Amniotic stem cell (primary cell): ENCODE data around the gene LRRC10B.

Source experiments
- DNase-seq: peaks from one replicate; lab custom pipeline; 2025; lab: John Stamatoyannopoulos, UW

LRRC10B gene

DNA sequence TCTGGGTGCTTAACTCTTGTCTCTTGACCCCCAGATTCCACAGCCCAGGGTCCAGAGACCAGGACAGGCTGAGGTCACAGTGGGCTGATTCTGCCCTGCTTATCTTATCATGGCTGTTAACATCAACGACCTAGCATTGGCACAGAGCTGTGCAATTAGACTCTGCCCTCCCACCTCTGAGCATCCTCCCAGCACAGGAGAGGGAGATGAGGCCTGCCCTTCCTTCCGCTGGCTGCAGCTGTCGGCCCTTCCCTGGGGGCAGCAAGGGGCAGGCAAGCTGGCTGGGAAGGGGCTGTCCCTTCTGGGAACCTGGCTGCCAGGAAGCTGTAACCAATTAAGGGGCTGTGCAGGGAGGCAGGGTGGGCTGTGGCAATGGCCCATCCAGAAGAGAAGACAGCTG, 22.5 kb downstream of the LRRC10B start:
- no peak for DNase-seq

DNA sequence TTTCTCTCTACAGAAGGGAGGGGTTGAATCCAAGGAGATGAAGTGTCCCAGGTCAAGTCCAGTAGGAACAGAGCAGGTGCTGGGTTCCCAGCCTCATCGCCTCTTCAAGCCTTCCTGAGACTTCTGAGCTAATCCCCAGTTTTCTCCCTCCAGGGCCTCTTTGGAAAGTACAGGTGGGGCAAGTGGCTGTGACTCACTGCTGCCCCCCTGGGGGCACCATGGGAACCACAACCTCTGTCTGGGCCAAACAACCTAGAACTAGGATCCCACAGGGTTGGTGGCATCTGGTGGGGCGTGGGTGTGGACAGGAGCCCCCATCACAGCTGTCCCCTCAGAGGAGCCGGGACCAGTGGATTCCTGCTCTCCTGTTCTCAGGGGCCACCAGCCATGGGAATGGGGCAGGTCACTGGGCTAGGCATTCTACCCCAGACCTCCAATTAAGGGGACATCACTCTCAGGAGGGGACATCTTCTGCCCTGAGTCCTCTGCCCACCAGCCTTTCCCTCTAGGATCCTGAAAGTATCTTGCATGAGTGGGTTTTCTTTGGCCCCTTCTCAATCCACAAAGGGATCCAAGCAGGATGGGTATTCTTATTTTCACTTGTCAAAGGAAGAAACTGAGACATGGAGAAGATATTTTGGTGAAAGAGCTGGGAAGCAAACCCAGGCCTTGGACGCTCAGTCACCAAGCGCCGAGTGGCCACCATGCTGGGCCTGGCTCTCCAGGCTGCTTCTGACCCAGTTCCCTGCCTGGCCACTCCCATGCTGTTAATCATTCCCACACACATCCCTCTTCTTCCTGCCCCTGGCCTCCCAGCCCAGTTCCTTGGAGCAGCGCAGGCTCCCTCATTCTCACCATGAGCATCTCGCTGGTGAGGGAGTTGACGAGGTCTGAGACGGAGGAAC, 23.8 kb downstream of the LRRC10B start:
- no peak for DNase-seq

DNA sequence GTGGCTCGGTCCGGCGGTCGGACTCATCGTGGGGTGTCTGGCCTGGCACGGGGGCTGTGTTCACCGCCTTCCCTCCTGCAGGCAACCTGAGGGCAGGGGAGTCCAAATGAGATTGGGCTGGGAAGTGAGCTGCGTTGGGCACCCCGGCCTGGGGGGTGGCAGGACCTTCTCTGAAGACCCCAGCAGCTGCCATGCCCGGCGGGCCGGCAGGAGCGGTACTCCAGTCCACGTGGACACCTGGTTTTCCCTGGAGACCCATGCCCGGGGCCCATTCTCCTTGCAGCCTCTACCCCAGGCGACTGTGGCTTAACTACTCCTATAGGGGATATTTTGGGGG, 24.5 kb downstream of the LRRC10B start:
- DNase-seq: no peak

DNA sequence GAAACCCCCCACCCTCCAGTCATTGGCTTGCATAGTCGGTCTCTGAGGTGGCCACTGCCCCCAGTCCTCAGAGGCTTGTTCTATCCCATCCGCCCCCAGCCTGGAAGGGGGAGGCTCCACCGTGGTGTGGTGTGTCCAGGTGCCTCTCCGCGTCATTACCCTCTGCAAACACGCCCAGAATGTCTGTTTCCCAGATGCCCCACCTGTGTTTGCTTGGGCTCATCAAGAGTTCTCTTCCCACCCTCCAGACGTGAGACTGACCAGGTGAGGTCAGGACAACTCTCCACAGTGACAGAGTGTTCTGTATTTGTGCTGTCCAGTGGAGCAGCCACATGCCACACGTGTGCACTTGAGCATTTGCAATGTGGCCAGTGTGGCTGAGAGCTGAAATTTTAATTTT, 24.9 kb downstream of the LRRC10B start:
- no peak for DNase-seq

DNA sequence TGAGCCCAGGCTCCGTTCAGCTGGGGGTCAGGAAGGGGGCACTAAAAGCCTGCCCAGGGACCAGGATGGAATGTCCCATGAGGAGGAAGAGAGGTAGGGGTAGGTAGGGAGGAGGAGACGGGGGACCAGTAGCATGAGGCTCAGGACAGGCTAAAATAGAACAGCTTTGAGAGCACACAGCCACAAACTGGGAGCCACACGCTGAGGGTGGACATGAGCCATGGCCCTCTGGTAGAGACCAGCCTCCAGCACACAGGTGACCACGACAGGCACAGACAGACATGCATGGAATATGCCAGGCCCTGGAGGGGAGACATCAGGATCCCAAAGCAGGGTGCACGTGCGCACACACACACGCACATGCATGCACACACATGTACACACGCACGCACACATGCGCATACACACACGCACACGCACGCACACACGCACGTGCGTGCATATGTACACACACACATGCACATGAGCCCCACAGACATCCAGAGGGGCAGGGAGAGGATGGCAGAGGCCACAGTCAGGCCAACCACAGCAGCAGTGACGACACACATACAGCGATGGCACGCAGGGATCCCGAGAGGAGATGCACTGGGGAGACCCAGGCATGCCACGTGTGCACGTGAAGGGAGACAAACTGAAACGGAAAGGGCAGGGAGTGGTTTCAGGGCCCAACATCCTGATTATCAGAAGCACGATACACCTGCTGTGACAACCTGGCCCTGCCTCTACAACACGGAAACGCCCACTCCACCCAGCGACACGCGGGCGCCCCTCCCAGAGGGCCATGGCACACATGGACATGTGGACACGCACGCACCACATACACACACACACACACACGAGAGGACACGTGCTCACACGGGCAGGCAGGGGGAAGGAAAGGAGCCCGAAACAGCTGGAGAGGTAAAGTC, 25.7 kb downstream of the LRRC10B start:
- no peak for DNase-seq

DNA sequence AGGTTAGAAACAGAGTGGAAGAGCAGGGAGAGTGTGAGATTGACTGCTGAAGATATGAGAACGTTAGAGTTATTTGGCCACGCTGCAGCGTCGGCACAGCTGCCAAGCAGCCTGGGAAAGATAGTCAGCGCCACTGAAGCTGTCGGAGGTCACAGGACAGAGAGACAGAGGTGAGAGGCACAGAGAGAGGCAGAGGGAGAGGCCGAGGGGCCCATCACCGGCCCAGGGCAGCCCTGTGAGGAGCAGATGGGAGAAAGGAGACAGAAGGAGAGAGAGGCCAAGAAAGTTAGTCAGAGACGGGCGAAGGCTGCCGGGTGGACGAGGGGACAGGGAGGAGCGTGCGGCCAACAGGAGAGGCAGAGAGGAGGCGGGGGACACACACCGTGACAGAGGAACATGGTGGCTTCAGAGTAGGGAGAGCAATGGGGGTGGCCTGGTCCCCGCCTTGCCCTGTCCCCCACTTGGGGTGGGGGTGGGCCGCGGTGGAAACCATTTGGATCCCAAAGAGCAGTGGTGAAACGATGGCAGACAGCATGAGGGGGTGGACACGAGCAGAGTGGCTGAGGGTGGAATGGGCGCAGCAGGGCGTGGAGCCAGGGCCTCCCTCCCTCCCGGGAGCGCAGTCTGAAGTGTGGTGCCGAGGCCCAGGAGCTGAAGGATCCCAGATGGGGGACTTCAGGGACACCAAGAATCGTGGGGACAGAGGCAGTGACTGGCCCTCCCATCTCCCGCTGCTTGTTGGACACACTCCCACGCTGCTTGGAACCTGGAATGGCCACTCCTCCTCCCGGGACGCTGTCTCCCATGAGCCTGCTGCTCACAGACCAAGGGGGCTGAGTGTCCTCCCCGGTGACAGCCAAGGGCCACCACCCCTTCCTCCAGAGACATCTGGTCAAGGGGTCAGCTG, 26.6 kb downstream of the LRRC10B start:
- DNase-seq: no peak

DNA sequence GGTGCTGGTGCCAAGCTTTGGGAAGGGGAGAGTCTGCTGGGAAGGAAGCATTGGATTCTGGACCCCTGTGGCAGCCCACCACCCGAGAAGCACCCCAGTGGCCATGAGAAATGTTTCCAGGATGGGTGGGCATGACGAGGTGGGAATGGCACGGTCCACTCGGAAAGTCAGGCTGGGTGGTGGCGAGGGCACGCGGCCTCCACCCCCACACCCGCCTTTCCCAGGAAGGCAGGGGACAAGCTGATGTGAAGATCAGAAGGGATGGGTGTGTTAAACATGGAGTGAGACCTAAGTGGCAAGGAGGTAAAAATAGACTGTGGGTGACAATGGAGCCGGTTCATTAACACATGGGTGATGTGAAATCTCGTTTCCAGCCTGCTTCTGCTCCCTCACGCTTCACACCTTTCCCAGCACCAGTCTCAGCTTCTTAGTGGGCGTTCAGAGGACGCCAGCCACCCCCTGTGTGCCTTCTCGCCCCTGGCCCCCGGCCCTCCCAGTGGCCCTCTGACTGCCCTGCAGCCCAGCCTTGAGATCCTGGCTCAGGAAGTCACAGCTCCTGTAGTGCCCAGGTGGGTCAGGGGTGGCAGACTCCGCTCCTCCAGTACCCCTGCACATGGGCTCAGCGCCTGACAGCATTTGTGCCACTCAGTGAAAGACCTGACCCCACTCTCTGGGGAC, 27.6 kb downstream of the LRRC10B start:
- no peak for DNase-seq

DNA sequence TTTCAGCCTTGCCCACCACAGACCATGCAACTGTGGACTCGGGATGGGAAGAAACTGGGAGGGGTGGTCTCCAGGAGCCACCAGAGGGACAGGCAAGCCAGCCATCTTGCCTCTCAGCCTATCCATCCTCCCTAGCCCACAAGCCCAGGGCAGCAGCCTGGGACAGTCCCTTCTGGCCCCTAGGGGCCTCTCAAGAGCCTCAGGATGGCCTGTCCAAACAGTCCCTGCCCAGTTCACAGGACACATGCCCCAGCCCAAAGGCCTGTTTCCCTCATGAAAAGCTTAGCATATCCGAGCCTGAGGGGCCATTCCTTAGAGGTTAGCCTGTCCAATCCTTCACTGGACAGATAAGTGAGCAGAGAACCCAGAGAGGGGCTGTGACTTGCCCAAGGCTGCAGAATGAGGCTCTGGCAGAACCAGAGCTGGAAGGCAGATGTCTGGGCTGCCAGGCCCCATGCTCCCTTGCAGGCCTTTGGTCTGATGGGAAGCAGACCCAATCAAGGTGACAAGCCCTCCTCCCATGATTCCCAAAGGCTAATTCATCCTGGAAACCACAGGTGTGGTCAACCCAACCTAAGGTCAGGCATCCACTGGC, 28.2 kb downstream of the LRRC10B start:
- no peak for DNase-seq

DNA sequence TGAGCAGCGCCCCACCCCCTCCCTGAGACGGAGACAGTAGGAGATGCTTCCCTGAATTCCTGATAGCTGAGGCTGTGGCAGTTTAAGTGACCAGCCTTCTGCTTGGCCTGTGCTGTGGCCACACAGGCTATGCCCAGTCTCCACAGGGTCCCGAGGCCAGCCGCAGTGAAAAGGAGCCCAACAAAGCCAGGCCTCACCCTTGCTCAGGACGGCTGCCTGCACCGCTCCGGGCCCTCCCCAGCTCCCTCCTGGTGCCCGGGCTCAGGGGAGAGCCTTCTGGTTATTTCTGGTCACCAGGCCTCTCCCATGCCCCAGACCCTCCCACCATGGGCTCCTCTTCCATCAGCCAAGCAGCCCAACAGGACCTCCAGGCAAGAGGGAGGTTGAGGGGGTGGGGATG, 28.8 kb downstream of the LRRC10B start:
- no peak for DNase-seq

DNA sequence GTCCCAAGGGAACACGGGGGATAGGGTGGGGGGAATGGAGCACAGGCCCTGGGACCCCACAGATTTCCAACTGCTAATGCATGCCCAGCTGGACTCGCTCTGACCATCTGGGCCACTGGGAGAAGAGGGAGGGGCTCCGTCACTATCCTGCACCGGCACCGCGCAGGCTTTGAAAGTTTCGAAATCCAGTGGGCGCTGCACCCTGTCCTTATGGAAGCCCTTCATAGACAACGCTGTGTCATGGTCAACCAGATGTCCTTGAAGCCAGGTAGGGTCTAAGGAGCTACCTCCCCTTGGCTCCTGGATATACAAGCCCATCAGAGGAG, 30.1 kb downstream of the LRRC10B start:
- DNase-seq: no peak

DNA sequence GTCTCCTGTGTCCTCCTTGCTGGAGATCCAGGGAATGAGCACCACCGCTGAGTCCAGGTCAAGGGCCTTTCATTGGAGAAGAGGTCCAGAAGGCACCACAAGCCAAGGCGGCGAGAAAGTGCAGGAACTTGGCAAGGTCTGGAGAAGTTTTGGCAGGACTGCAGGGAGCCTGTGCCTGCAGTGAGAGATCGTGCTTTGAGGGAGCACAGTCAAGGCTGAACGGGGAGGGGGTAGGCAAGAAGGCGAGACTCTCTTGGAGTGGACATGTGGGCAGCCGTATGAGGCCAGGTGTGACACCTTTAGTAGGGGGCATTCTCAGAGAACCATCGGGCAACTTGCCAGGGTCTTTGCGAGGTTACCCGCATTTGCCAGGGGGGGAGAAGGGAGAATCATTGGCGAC, 30.5 kb downstream of the LRRC10B start:
- DNase-seq: no peak

DNA sequence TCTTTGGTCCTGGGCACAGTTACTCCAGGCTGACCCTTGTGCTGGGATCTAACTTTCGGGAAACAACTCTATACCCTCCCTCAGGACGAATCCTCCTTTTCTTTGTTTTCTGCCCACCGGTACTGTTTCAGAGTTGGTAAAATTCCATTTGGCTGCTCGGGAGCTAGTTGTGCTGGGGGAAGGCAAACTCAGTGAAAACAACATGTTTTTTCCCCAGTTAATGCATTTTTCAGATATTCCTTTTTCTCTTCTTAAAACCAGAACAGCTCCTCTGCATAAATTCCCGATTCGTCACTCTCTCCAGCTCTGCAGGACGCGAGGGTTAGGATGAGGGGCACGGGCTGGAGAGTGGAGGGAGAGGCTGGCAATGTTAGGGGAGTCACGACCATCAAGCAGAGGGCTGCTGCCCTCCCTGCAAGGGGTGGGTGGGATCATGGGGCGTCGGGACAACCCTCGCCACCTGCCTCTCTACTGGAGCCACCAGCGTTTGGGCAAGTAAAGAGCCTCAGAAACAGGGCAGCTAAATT, 31.3 kb downstream of the LRRC10B start:
- DNase-seq: no peak

DNA sequence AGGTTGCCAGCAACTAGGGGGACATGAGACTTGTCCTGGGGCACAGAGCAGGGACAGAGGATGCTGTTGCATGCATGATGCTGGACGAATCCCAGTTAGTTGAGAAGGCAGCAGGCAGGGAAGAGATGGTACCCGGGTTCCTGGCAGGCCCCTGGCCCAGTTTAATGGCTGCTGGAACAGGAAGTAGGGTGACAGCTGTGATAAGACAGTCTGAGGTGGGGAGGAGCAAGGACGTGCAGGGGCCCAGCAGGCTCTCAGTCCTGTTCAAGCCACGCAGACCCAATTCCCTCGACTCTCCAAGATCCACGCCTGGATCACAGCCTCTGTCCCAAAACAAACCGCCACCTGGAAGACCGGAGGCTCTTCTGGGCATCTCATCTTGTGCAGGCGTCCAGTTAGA, 32.0 kb downstream of the LRRC10B start:
- DNase-seq: no peak

DNA sequence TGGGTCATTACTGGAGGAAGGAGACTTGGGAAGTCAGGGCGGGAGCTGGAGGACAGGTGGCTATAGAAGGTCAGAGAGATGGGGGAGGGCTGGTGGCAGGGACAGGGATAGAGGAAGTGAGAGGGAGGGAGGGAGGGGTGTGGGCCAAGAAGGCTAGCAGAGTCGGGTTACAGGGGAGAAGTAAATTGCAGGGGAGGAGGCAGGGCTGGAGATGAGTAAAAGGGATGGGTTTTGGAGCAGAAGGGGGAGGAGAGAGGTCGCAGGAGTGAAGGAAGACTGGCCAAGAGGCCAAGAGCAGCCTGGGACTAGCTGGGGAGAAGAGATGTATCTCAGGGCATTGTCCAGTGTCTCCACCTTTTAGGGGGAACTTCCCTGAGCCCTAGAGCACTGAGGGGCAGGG, 33.0 kb downstream of the LRRC10B start:
- DNase-seq: no peak

DNA sequence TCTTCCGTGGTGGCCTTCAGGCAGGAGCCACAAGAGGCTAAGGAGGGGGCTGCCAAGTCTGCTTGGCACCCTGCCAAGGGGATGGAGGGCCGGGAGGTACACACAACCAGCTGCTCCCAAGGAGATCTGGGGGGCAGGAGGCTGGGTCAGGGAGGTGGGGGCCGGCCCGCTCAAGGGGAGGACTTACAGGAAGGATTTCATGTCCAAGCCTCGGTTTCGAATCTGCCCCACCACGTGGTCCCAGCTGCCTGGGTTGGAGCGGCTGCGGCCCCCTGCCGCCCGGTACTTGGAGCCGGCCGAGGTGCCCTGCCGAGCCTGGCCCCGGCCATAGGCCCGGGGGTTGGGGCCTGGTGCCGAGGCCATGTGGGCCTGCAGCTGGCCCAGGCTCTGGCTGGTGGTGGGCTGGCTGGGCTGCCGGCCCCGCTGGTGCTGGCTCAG, 33.5 kb downstream of the LRRC10B start:
- DNase-seq: no peak

DNA sequence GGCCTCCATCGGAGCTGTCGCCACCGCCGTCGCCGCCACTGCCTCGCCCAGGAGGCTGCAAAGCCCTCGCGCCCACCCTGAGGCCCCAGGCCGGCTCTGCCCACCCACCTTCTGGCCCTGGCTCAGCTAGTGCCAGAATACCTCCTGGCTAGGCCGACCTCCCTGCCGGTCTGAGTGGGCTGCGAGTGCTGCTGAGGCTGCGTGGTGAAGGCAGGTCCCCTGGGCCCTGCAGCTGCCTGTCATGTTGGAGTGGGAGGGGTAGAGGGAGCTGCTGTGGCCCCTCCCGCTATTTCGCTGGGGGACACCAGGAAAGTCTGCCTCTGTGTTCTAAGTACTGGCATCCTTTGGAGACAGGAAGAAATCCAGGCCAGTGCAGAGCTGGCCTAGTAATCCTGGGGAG, 34.2 kb downstream of the LRRC10B start:
- DNase-seq: no peak

DNA sequence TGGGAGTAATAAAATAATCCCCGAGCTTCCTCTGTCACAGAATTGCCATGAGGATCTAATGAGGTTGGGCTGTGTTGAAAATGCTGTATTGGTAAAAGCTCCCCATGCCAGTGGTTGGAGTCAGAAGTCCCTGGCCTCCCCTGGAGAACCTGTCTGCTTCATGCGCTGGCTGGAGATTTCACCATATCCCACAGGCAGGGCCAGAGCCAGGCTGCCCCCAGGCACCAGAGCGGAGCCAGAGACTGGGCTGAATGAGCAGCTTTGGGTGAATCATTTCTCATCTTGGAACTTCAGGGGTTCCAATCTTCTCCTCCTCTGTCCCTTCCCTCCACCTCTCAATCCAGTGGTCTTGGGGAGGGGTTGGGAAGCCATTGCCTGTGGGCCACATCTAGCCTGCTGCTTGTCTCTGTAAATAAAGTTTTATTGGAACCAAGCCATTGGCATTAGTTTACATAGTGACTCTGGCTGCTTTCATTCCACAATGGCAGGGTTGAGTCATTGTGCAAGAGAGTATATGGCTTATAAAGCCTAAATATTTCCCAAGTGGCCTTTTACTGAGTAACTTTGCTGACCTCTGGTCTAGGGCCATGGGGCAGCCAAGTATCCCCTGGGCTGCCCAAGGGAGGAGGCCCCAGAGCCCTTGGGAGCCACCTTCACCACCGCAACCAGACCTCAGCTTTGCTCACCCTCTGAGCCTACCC, 35.2 kb downstream of the LRRC10B start:
- DNase-seq: no peak

DNA sequence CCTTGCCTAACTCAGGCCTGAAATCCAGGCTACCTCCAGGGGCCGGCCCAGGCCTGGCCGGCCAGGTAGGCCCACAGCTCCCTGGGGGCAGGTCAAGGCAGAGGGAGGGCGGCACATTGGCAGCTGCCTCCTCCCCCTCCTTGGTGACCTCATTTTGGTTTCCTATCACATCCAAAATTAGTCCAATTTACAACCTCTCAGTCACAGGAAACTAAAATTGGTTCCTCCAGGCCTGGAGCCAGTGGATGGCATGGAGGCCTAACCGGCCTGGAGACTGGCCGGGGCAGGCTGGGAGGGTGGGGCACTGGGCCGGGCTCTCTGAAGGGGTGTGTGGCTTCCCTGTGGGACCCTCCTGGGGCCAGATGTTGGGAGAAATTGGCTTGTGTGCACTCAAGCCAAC, 35.9 kb downstream of the LRRC10B start:
- DNase-seq: no peak

DNA sequence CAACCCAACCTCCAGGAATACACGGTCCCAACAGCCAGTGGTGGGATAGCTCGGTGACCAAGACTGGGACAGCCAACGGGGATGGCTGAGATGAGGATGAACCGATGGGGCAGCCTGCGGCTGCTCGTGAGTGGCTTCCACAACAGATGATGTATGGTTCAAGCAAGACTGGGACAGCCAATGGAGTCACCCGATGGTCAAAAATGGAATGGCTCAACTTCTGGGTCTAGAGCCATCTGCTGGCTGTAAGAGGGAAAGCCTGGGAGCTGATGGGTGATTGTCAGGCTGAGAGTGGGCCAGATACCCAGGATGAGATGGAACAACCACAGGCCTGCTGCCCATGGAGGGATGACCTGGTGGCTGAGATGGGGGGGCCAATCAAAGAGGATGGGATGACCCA, 36.8 kb downstream of the LRRC10B start:
- DNase-seq: no peak

DNA sequence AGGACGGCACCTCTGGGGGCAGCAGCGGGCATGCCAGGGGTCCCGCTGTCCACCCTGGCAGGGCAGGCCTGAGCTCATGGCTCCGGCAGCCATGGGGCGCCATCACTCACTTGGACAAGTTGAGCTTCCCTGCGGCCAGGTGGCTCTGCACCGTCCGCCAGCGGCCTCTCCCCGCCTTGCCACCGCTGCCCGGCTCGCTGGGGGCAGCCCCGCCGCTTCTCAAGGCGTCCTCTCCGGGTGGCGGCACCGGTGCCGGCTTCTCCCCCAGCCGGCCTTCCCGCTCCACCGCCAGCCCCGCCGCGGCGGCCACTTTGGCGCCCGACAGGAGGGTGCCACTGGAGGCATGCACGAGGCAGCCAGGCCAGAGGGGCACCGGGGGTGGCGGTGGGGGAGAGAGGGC, 37.4 kb downstream of the LRRC10B start:
- no peak for DNase-seq
